PFSK-1 (cell line): ENCODE measurements around the gene USPL1.

Experiments
- FOXP2 ChIP-seq: optimal IDR thresholded peaks from 2 replicates; pipeline ENCODE3; 2011; ENCODE audit warnings: borderline replicate concordance, control low read depth, inconsistent platforms; ENCODE audit not compliant: insufficient read depth; ENCODE audit errors: extremely low read length, extremely low read depth
- POLR2AphosphoS5 ChIP-seq: IDR thresholded peaks from 2 replicates; pipeline ENCODE4 v1.6.1; 2012; ENCODE audit warnings: low read depth, mild to moderate bottlenecking, control low read depth, low read length, moderate library complexity
- SIN3A ChIP-seq: IDR thresholded peaks from 2 replicates; pipeline ENCODE4 v1.6.1; 2012; ENCODE audit warnings: mild to moderate bottlenecking, low read length, moderate library complexity, borderline replicate concordance; ENCODE audit not compliant: insufficient read depth
- TAF1 ChIP-seq: IDR thresholded peaks from 2 replicates; pipeline ENCODE4 v1.6.1; 2012; ENCODE audit warnings: low read length, control low read depth, borderline replicate concordance; ENCODE audit not compliant: insufficient read depth
- TF ChIP-seq, protein P1 (sequence below), 2 experiments: IDR thresholded peaks; 2 replicates each; pipeline versions ENCODE4 v1.6.1 to v1.8.0; 2011 to 2012; ENCODE audit warnings: low read depth in 2 of 2, low read length in 2 of 2, control low read depth in 1 of 2, inconsistent platforms in 1 of 2, mild to moderate bottlenecking in 1 of 2, moderate library complexity in 1 of 2; ENCODE audit not compliant: insufficient read depth in 1 of 2

Gene USPL1

DNA sequence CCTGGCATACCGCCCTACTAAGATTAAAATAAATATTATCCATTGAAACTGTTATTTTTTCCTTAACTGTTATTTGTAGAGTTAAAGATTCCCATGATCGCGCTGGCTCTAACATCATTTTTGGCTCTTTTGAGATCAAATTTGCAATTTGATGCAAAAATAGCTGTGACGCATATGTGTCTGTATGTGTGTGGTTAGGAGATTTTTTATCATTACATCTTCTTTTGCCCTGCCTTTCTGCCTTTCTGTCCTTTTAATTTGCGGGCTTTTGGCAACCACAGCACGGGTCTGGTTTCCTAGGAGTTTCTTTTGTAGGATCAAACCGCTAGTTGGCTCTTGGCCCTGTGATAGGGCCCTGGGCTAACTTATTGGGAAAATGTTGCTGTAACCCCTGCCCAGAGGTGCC is 80.3 kb downstream of the USPL1 start:
- TF ChIP-seq, protein P1, sequence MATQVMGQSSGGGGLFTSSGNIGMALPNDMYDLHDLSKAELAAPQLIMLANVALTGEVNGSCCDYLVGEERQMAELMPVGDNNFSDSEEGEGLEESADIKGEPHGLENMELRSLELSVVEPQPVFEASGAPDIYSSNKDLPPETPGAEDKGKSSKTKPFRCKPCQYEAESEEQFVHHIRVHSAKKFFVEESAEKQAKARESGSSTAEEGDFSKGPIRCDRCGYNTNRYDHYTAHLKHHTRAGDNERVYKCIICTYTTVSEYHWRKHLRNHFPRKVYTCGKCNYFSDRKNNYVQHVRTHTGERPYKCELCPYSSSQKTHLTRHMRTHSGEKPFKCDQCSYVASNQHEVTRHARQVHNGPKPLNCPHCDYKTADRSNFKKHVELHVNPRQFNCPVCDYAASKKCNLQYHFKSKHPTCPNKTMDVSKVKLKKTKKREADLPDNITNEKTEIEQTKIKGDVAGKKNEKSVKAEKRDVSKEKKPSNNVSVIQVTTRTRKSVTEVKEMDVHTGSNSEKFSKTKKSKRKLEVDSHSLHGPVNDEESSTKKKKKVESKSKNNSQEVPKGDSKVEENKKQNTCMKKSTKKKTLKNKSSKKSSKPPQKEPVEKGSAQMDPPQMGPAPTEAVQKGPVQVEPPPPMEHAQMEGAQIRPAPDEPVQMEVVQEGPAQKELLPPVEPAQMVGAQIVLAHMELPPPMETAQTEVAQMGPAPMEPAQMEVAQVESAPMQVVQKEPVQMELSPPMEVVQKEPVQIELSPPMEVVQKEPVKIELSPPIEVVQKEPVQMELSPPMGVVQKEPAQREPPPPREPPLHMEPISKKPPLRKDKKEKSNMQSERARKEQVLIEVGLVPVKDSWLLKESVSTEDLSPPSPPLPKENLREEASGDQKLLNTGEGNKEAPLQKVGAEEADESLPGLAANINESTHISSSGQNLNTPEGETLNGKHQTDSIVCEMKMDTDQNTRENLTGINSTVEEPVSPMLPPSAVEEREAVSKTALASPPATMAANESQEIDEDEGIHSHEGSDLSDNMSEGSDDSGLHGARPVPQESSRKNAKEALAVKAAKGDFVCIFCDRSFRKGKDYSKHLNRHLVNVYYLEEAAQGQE (IDR thresholded peaks at IDR 0.05; ENCODE audit: insufficient read depth in 1 of 2, low read depth in 2 of 2, low read length in 2 of 2): no peak
- TF ChIP-seq TAF1 (no peak), FOXP2 (no peak), SIN3A (no peak), POLR2AphosphoS5 (no peak)

DNA sequence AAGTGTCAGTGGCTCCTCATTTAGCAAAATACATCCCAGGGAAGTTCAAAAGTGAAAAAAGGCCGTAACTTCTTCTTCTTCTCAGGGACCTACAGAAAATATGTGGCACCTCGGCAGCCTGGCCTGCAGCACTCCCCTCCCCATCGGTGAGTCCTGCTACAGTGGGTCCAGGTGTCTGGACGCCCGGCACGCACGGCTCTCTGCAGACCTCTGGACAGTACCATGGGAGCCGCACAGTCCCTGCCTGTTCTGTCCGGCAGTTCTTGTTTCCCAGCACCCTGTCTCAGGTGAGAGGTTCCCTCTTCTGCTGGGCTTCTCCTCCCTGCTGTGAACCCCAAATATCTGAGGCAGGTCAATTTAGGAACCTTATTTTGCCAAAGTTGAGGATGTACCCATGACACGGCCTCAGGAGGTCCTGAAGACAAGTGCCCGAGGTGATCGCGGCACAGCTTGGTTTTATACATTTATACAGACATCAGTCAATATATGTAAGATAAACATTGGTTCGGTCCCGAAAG is 80.8 kb downstream of the USPL1 start:
- no peak for TF ChIP-seq POLR2AphosphoS5
- no peak for TF ChIP-seq TAF1
- TF ChIP-seq, protein P1 (IDR thresholded peaks at IDR 0.05; ENCODE audit: insufficient read depth in 1 of 2, low read depth in 2 of 2, low read length in 2 of 2): no peak
- no peak for TF ChIP-seq SIN3A
- no peak for TF ChIP-seq FOXP2

DNA sequence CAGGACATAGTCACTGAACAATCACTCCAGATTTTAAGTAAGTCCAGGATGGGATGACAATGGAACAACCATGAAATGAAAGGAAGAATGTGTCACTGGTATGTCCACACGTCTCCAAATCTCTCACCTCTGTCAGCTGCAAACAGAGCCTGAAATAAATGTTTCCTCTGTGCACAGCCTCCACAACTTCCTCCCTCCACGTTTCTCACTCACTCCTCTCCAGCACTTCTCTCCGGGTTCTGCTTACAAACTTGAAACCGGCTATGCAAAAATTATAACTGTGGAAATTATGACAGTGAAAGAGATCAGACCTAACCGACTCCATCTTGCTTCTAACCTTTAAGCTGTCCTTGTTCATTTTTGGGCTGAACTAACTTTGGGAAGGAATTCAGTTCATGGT is 82.6 kb downstream of the USPL1 start:
- TF ChIP-seq, protein P1 (IDR thresholded peaks at IDR 0.05; ENCODE audit: insufficient read depth in 1 of 2, low read depth in 2 of 2, low read length in 2 of 2): no peak
- no peak for TF ChIP-seq FOXP2

DNA sequence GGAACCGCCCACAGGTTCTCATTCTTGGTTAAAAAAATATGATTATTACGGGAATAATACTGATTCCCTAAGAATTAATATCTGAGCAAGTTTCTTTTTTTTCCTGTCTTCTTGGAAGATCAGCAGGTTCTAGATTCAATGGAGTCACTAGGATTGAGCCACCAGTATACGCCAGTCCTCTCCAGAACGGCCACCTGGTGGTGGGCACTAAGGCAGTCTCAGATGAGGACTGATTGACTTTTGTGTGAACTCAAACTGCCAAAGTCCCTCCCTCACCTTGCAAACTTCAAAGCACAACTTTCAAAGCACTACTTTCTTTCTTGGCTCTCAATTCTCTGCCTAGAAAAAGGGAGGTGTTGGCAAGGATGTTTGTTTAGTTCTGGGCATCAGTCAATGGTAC is 84.3 kb downstream of the USPL1 start:
- TF ChIP-seq SIN3A (no peak), POLR2AphosphoS5 (no peak), FOXP2 (no peak), TAF1 (no peak)
- TF ChIP-seq, protein P1 (IDR thresholded peaks at IDR 0.05; ENCODE audit: insufficient read depth in 1 of 2, low read depth in 2 of 2, low read length in 2 of 2): no peak

DNA sequence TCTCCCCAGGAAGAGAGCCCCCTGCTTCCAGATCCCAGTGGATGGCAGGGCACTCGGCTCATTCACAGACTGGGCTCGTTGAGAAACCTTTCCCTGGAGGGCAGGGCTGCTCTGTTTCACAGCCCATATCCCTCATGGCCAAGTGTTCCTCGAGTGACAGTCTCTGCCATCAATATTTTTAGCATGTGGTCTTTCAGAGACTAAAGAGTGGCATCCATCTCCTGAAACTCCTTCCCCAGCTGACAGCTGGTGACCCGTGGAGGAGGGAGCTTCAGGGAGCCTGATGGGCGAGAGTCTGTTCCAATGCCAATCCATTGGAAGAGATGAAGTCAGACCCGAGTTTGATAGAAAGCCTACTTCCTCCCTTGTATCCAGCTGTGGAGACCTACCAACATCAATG is 86.9 kb downstream of the USPL1 start:
- TF ChIP-seq, protein P1 (IDR thresholded peaks at IDR 0.05; ENCODE audit: insufficient read depth in 1 of 2, low read depth in 2 of 2, low read length in 2 of 2): no peak
- TF ChIP-seq POLR2AphosphoS5: no peak
- TF ChIP-seq FOXP2: no peak
- no peak for TF ChIP-seq SIN3A
- no peak for TF ChIP-seq TAF1
